Spleen (tissue), 11 donors: ENCODE measurements around the gene AP5Z1. TPM values are rescaled to one million over a fixed set of nuclear protein-coding genes. Genes with fewer than 3 reads are reported as not detected.
A peak's percentile ranks its signal among the peaks of the same experiment; 100 is the strongest.

ENCODE experiments used
- DNase-seq: peaks from one replicate; pipeline ENCODE4 v3.0.0-alpha.2; 2020
- H3K27ac ChIP-seq, 8 donors: fragments of 200-600 bp; sonication (generic) in 7 of 8; 1 replicate in 4 of 8; 2 replicates in 4 of 8; pipeline versions ENCODE4 v1.5.0 to v1.8.0; 2016 to 2021; ENCODE audit warnings: inconsistent platforms in 4 of 8, mild to moderate bottlenecking in 4 of 8, moderate library complexity in 1 of 8
- H3K27me3 ChIP-seq, 7 donors: fragments of 200-600 bp; sonication (generic) in 6 of 7; replicated peaks in 1 of 7; 1 replicate in 4 of 7; 2 replicates in 3 of 7; pipeline versions ENCODE4 v1.5.0 to v1.8.0; 2016 to 2021; ENCODE audit warnings: inconsistent platforms in 3 of 7, mild to moderate bottlenecking in 1 of 7
- H3K36me3 ChIP-seq, 6 donors: fragments of 200-600 bp; sonication (generic) in 5 of 6; 1 replicate in 4 of 6; 2 replicates in 2 of 6; pipeline versions ENCODE4 v1.5.0 to v1.8.0; 2016 to 2021; ENCODE audit warnings: inconsistent platforms in 2 of 6
- H3K4me1 ChIP-seq, 6 donors: fragments of 200-600 bp; sonication (generic) in 5 of 6; 1 replicate in 3 of 6; 2 replicates in 3 of 6; pipeline versions ENCODE4 v1.5.0 to v1.8.0; 2016 to 2021; ENCODE audit warnings: inconsistent platforms in 3 of 6
- H3K4me3 ChIP-seq, 8 donors: fragments of 200-600 bp; sonication (generic) in 7 of 8; 1 replicate in 4 of 8; 2 replicates in 4 of 8; pipeline versions ENCODE4 v1.5.0 to v1.8.0; 2016 to 2021; ENCODE audit warnings: inconsistent platforms in 4 of 8, mild to moderate bottlenecking in 4 of 8, moderate library complexity in 2 of 8
- H3K9me3 ChIP-seq, 8 donors: fragments of 200-600 bp; sonication (generic) in 7 of 8; 1 replicate in 4 of 8; 2 replicates in 4 of 8; pipeline versions ENCODE4 v1.5.0 to v1.8.0; 2016 to 2021; ENCODE audit warnings: inconsistent platforms in 4 of 8
- CTCF ChIP-seq, 11 experiments: fragments of 200-600 bp in 7 of 11; fragments of 450-650 bp in 4 of 11; sonication (generic) in 4 of 11; IDR thresholded peaks in 8 of 11; conservative IDR thresholded peaks in 3 of 11; 1 replicate in 7 of 11; 2 replicates in 4 of 11; pipeline versions ENCODE4 v1.4.0 to v1.8.0; 2016 to 2021; ENCODE audit warnings: antibody characterized with exemption in 11 of 11, inconsistent platforms in 4 of 11, mild to moderate bottlenecking in 1 of 11
- POLR2A ChIP-seq, 3 donors: fragments of 450-650 bp; IDR thresholded peaks; one replicate each; pipeline ENCODE4 v1.5.1; 2017; ENCODE audit warnings: antibody characterized with exemption in 3 of 3, mild to moderate bottlenecking in 1 of 3
- POLR2AphosphoS5 ChIP-seq, 3 donors: sonication (generic); formaldehyde crosslinking; IDR thresholded peaks; one replicate each; pipeline ENCODE4 v1.5.1; 2017; ENCODE audit warnings: antibody characterized with exemption in 3 of 3
- WGBS, 5 donors: extraction: QIAGEN DNeasy Blood & Tissue Kit in 3 of 5; methylation state at CpG; one replicate each; pipeline versions ENCODE4 v1.1.5 to v1.1.7; 2013 to 2018; 5-methylcytosine and 5-hydroxymethylcytosine counted together
- intact Hi-C: fragments of 100-400 bp; cut with DNase I; formaldehyde crosslinking; loops from one replicate; pipeline ENCODE4 v1.15.0; 2023; ENCODE audit warnings: low total_unique reads
- polyA plus RNA-seq, 3 donors: library from polyadenylated mRNA; stranded (reverse); fragments of 200-250 nt; gene quantifications; one replicate each; pipeline ENCODE4 v1.2.1, GENCODE V29; 2013
- total RNA-seq, 7 donors: library from RNA; depleted of rRNA in 3 of 7; stranded (reverse); fragments of >200 nt in 3 of 7; fragmentation: NEBNext Ultra II Directional in 4 of 7; extraction: Animal tissue kit (Norgen Biotek cat#: 25700) in 4 of 7; gene quantifications; one replicate each; pipeline versions ENCODE4 v1.1.0 to v1.2.1, GENCODE V29; 2016 to 2021
- donor health status: healthy with polysubstance abuse.
- donor health status: DM: no; HTN: no; CAD: no; lungs with moderate emphysema.
- donor health status: DM: no; HTN: no; CAD: no.
- donor health status: Bipolar disorder and iron deficiency.
- donor health status: healthy.
- donor health status: DM: no; HTN: no; CAD: no.
- donor health status: DM: yes; HTN: yes; CAD: no.

Gene AP5Z1
- total and polyA plus RNA-seq, 10 donors: 39.3 to 156 (median 64.7) TPM

GRCh38 chr7:4803397-4804241, 28.2 kb downstream of the AP5Z1 start:
- H3K4me3 ChIP-seq: no peak overlapping the region
- H3K27ac ChIP-seq: no peak overlapping the region
- H3K36me3 ChIP-seq: no peaks in the 10 kb centered on the region
- peak; percentile 57 for DNase-seq
- 79 to 88% (median 87%) methylated on average over 17 to 41 of the region's 41 CpGs for WGBS, 5 donors
- peaks cover 0 to under 1% (median 0%) of the 10 kb centered on the region in 6 donors for H3K4me1 ChIP-seq
- intact Hi-C loops: no loop called here
- H3K27me3 ChIP-seq: peaks cover 0 to 28% (median 0%) of the 10 kb centered on the region in 7 donors
- no peaks in the 10 kb centered on the region for H3K9me3 ChIP-seq
- TF ChIP-seq POLR2A (IDR thresholded peaks at IDR 0.05) (no peak), POLR2AphosphoS5 (IDR thresholded peaks at IDR 0.05) (no peak), CTCF (IDR thresholded peaks at IDR 0.05 in 8 of 11, conservative IDR thresholded peaks at IDR 0.05 in 3 of 11) (no peak)

- intact Hi-C loops: no loop called here
- H3K27ac ChIP-seq: no peak overlapping the region
- WGBS, 5 donors: 78 to 86% (median 81%) methylated on average over 26 to 29 of the region's 29 CpGs
- H3K9me3 ChIP-seq: no peaks in the 10 kb centered on the region
- peaks cover 0 to 45% (median 11%) of the 10 kb centered on the region in 7 donors for H3K27me3 ChIP-seq
- no peak overlapping the region for H3K4me3 ChIP-seq
- no peaks in the 10 kb centered on the region for H3K36me3 ChIP-seq
- peak; percentile 74 for DNase-seq
- peaks cover 0 to 15% (median 10%) of the 10 kb centered on the region in 6 donors for H3K4me1 ChIP-seq
- no peak for TF ChIP-seq POLR2AphosphoS5 (IDR thresholded peaks at IDR 0.05)
- no peak for TF ChIP-seq POLR2A (IDR thresholded peaks at IDR 0.05)
- no peak for TF ChIP-seq CTCF (IDR thresholded peaks at IDR 0.05 in 8 of 11, conservative IDR thresholded peaks at IDR 0.05 in 3 of 11)
Measured at GRCh38 chr7:4805110-4805983, 29.9 kb downstream of the AP5Z1 start.

- Histone ChIP-seq H3K27ac (no peak overlapping the region), H3K9me3 (no peaks in the 10 kb centered on the region), H3K27me3 (peaks cover 0 to 51% (median 11%) of the 10 kb centered on the region in 7 donors), H3K4me1 (peaks cover 0 to 17% (median 10%) of the 10 kb centered on the region in 6 donors), H3K4me3 (no peak overlapping the region), H3K36me3 (no peaks in the 10 kb centered on the region)
- intact Hi-C loops: no loop called here
- 63 to 81% (median 74%) methylated on average over 8 of the region's 8 CpGs for WGBS, 5 donors
- no peak for TF ChIP-seq CTCF (IDR thresholded peaks at IDR 0.05 in 8 of 11, conservative IDR thresholded peaks at IDR 0.05 in 3 of 11)
- TF ChIP-seq POLR2A (IDR thresholded peaks at IDR 0.05): no peak
- TF ChIP-seq POLR2AphosphoS5 (IDR thresholded peaks at IDR 0.05): no peak
- DNase-seq: no peak
Measured at GRCh38 chr7:4805984-4806300, 30.5 kb downstream of the AP5Z1 start.
